Cardiac fibroblast (primary cell): ENCODE data around the gene KCNQ1.

ENCODE experiments used
- DNase-seq, 2 donors: peaks; one replicate each; pipeline versions ENCODE4 v3.0.0 to v3.0.0-alpha.2; 2010; ENCODE audit warnings: low read depth in 2 of 2
- H3K4me3 ChIP-seq, 2 donors: replicated peaks in 1 of 2; 1 replicate in 1 of 2; 2 replicates in 1 of 2; pipeline ENCODE4 v1.5.1; 2011; ENCODE audit warnings: low read depth in 2 of 2, low read length in 2 of 2, mild to moderate bottlenecking in 2 of 2, moderate library complexity in 1 of 2
- TF ChIP-seq, protein P1 (sequence below): IDR thresholded peaks from one replicate; pipeline ENCODE4 v1.5.1; 2011; ENCODE audit warnings: low read depth, mild to moderate bottlenecking, low read length, inconsistent platforms

Gene KCNQ1

DNA sequence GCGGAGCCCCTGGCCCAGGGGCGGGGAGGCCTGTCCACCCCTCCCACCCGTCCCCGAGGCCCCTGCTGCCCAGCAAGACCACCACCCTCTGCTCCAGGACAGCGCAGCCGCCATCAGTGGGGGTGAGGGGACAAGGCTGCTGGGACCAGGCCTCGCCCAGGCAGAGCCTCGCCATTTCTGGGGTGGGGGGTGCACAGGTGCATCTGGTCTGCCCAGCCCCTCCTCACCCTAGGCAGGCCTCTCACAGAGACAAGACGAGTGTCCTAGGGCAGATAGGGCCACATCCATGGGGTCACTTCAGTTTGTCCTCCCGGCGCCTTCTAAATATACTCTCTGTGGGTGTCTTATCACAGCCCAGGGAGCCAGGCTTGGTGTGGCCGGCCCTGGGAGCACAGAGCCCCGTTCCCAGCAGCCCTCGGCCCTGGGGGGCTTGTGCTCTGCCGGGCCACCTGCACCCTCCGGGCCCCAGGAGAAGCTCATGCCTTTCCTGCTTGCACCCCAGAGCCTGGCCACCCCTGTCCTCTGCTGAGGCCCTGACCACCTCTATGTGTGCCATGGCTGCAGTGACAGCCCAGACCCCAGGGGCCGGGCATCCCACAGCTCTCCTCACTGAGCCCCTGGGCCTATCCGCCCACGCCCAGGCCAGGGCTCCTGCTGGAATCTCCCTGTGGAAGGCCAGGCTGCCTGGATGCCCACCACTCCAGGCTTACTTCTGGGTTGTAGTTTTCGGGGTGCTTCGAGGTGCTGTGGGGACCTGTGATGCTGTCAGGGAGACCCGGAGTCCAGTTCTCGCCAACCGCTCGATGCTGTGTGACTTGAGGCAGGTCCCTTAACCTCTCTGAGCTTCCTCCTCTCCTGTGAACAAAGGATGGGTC lies 70.8 kb downstream of the KCNQ1 start:
- TF ChIP-seq, protein P1, sequence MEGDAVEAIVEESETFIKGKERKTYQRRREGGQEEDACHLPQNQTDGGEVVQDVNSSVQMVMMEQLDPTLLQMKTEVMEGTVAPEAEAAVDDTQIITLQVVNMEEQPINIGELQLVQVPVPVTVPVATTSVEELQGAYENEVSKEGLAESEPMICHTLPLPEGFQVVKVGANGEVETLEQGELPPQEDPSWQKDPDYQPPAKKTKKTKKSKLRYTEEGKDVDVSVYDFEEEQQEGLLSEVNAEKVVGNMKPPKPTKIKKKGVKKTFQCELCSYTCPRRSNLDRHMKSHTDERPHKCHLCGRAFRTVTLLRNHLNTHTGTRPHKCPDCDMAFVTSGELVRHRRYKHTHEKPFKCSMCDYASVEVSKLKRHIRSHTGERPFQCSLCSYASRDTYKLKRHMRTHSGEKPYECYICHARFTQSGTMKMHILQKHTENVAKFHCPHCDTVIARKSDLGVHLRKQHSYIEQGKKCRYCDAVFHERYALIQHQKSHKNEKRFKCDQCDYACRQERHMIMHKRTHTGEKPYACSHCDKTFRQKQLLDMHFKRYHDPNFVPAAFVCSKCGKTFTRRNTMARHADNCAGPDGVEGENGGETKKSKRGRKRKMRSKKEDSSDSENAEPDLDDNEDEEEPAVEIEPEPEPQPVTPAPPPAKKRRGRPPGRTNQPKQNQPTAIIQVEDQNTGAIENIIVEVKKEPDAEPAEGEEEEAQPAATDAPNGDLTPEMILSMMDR: no peak
- no peak overlapping the region for H3K4me3 ChIP-seq
- no peak for DNase-seq

DNA sequence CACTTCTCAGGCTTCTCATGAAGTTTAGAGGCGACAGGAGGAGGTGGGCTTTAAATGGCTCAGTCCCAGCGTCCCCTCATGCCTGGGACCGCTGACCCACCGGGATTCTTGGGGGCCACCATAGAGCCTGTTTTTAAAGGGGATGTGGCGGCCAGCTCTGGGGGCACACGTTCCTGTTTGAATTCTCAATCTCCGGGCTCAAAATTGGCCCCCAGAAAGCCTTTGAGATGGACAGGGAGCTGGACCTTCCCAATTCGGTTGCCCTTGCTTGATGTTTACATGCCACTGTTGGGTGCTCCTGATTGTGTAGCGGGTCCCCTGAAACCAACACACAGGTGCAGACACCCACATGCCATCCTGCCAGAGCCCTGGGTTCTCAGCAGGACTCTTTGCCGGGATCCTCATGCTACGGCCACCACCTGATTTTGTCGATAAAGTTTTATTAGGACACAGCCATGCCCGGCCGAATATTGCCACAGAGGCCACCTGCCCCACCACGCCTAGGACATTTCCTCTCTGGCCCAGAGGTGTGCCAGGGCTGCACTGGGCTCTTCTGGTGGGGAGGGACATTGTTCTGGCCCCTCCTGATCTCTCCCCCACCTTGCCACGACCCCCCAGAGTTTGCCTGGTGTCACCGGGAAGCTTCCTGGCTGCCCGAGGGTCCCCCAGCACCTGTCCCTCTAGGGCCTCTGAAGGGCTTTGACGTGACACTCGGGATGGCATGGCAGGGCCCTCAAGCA lies 71.6 kb downstream of the KCNQ1 start:
- no peak for DNase-seq
- H3K4me3 ChIP-seq: no peak overlapping the region
- TF ChIP-seq, protein P1: no peak

DNA sequence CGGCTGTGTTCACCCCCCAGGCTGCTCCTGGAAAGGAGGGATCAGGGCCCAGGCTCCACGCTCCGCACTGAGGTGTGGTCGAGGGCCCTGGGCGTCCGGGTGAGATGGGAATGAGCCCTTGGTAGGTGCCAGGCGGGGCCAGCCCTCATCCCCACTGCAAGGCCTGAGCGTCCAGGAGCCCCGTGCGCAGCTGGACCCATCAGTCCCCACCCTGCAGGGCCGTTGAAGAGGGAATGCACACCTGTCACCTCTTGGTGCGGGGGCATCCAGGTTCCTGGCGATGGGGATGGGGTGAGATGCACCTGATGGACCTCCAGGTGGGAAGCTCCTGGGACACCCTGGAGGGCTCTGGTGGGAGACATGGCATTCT lies 72.2 kb downstream of the KCNQ1 start:
- no peak for DNase-seq
- TF ChIP-seq, protein P1: no peak
- no peak overlapping the region for H3K4me3 ChIP-seq

DNA sequence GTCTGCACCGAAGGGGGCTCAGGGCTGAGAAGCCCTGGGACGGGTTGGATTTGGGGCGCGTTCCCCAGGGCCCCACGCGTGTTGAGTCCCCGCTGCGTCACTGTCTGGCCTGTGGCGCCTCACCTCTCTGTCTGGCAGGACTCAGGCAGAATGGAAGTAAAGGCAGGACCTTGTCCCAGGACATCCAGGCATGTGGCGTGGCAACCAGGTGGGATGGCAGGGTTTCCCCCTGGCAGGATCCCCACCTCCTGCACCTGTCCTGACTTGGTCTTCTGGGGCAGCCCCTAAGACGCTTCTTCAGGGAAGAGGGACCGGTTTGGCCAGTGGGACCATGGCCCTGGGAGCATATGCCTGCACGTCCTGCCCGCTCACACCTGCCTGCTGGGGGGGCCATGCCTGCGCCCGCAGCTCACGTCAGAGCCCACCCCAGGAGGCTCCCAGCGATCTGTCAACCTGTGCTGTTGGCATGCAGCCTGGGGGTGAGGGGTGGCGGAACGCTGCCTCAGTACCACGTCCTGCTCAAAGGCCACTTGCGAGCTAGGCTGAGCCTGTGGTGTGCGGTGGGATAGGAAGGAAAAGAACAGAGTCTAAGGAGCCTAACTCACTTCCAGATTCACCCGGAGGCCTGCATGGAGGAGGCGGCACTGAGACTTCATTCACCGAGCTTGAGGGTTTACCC lies 72.7 kb downstream of the KCNQ1 start:
- H3K4me3 ChIP-seq: no peak overlapping the region
- TF ChIP-seq, protein P1: no peak
- DNase-seq: no peak

DNA sequence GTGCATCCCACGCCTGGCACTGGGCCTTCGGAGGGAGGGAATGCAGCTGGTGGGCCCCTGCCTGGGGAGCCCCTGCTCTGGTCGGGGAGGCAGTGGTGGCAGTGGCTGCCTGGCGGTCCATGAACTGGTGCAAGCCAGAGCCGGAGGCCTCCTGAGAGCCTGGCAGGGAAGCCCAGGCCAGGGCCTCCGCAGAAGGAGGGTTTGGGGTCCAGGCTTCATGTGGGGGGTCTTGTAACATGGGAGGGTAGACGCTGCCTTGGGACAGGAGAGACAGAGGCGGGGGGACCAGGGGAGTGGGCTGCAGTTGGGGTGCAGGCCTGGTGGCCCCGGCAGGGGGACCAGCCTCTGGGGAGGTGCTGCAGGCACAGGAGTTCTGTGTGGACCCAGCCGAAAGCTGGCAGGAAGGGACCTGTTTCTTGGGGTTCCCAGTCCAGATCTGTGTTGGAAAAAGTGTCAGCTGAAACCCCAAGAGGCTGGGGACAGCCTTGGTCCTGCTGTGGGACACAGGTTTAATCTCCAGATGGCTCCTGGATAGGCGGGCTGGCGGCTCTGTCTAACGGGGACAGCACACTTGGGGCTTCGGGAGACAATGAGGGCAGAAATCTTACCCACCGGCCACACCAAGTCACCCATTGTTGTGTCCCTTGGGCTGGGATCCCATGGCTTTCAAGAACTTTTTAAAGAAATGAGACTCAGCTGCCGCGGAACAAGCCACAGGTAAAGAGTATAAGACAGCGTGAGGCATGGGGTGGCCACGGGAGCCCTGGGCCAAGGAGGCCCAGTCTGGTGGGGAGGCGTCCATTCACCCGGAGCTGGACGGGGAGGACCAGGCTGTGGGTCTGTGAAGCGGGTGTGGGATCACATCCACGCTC lies 73.5 kb downstream of the KCNQ1 start:
- no peak overlapping the region for H3K4me3 ChIP-seq
- TF ChIP-seq, protein P1: no peak
- DNase-seq: no peak

DNA sequence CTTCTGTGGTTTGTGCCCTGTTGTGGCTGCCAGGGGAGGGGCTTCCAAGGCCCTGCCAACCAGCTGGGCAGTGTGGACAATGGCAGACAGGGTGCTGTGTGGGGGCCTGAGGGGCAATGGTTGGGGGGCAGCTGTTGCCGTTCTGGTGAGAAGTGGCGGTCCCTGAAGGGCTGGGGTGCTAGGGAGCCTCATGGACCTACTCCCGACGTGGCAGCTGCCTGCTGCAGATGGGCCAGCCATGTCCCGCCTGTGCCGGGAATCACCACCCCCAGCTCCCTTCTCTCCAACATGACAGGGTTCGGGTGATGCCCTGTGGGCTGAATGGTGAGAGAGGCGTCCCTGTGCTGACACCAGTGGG lies 74.2 kb downstream of the KCNQ1 start:
- no peak for DNase-seq
- TF ChIP-seq, protein P1: no peak
- H3K4me3 ChIP-seq: no peak overlapping the region
